NB4 (cell line): ENCODE measurements around the gene POLR3E.

Experiments used
- CTCF ChIP-seq: IDR thresholded peaks from one replicate; pipeline ENCODE4 v1.5.1; 2012; ENCODE audit warnings: low read depth, low read length
- POLR2A ChIP-seq: IDR thresholded peaks from 2 replicates; pipeline ENCODE4 v1.6.1; 2011; ENCODE audit warnings: mild to moderate bottlenecking; ENCODE audit not compliant: insufficient read length; ENCODE audit errors: extremely low read depth

GRCh38 chr16:22359679-22360078, 62.5 kb downstream of the POLR3E start:
- no peak for TF ChIP-seq POLR2A
- no peak for TF ChIP-seq CTCF
